Measurements from ENCODE around the gene LPGAT1. TPM values are rescaled to one million over a fixed set of nuclear protein-coding genes. Genes with fewer than 3 reads are reported as not detected.

Gene LPGAT1
- total and polyA plus RNA-seq, 3 donors from 2014 or later = 43.0 to 70.5 (median 44.1) TPM

- intact Hi-C loops (cut with DNase I; ENCODE audit: low total_unique reads) = no loop called here
These were observed 125.0 kb downstream of the LPGAT1 start for GRCh38 chr1:211705467-211706091.

DNA sequence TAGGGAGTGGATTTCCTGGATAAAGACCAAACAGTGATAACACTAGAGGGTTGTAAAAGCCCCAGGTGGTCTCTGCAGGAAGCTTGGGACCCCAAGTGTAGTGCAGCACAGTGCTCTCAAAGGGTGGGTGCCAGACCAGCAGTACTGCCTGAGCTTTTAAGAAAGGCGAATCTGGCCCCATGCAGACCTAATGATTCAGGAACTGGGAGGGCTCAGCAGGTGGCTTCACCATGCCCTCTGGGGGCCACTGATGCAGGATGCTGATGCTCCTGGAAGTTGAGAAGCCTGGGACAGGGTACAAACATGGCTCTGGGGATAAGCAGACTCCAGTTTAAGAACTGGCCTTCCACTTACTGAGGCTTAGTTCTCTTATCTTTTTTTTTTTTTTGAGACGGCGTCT lies 126.0 kb downstream of the LPGAT1 start:
- WGBS, 2 donors = 79 to 86% methylated on average over 3 of the region's 3 CpGs
- intact Hi-C loops (cut with DNase I; ENCODE audit: low total_unique reads) = no loop called here
- TF ChIP-seq POLR2A (IDR thresholded peaks at IDR 0.05) (no peak), CTCF (IDR thresholded peaks at IDR 0.05) (no peak)

More at GRCh38 chr1:211705467-211706091, 125.0 kb downstream of the LPGAT1 start:
- 54 to 67% methylated on average over 6 of the region's 6 CpGs for WGBS, 2 donors
- Histone ChIP-seq H3K36me3 (ENCODE audit: low read depth, missing control alignments) (no peaks in the 10 kb centered on the region), H3K27ac (no peak overlapping the region), H3K4me1 (peaks cover 5% of the 10 kb centered on the region), H3K9me3 (no peaks in the 10 kb centered on the region), H3K27me3 (no peaks in the 10 kb centered on the region), H3K4me3 (no peak overlapping the region)
- peak; percentile 41 for DNase-seq
- no peak for TF ChIP-seq POLR2A (IDR thresholded peaks at IDR 0.05)
- TF ChIP-seq CTCF (IDR thresholded peaks at IDR 0.05) = no peak

GRCh38 chr1:211703812-211704537 lies 126.6 kb downstream of the LPGAT1 start:
- peaks cover 5% of the 10 kb centered on the region for H3K4me1 ChIP-seq
- H3K9me3 ChIP-seq = no peaks in the 10 kb centered on the region
- intact Hi-C loops (cut with DNase I; ENCODE audit: low total_unique reads) = no loop called here
- no peaks in the 10 kb centered on the region for H3K36me3 ChIP-seq (ENCODE audit: low read depth, missing control alignments)
- WGBS, 2 donors = 72 to 87% methylated on average over 11 of the region's 11 CpGs
- no peak overlapping the region for H3K4me3 ChIP-seq
- no peak for DNase-seq
- TF ChIP-seq POLR2A (IDR thresholded peaks at IDR 0.05) = no peak
- no peak for TF ChIP-seq CTCF (IDR thresholded peaks at IDR 0.05)
- no peaks in the 10 kb centered on the region for H3K27me3 ChIP-seq
- H3K27ac ChIP-seq = no peak overlapping the region

More for the DNA sequence above, 126.0 kb downstream of the LPGAT1 start:
- Histone ChIP-seq H3K36me3 (ENCODE audit: low read depth, missing control alignments) (no peaks in the 10 kb centered on the region), H3K27ac (no peak overlapping the region), H3K4me1 (peaks cover 5% of the 10 kb centered on the region), H3K27me3 (no peaks in the 10 kb centered on the region), H3K9me3 (no peaks in the 10 kb centered on the region), H3K4me3 (no peak overlapping the region)
- no peak for DNase-seq

DNA sequence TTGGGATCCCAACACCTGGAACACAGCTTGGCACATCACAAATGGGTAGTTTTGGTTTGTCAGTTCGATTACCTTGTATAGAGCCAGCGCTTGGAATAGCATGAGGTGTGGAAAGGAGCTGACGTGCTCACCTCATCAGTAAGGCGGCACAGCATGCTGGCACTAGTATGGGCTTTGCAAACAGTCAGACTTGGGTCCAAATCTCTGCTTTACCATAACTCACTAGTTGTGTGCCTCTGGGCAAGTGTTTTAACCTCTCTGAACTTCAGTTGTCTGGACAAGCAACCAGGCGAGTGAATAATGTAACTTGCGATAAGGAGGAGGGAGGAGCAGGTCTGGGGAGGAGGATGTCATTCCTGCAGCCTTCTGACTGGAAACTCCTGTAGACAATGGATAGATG lies 128.8 kb downstream of the LPGAT1 start:
- intact Hi-C loops (cut with DNase I; ENCODE audit: low total_unique reads) = no loop called here
- no peak for DNase-seq
- TF ChIP-seq CTCF (IDR thresholded peaks at IDR 0.05) = no peak
- TF ChIP-seq POLR2A (IDR thresholded peaks at IDR 0.05) = no peak
- Histone ChIP-seq H3K36me3 (ENCODE audit: low read depth, missing control alignments) (no peaks in the 10 kb centered on the region), H3K27ac (no peak overlapping the region), H3K4me3 (no peak overlapping the region), H3K9me3 (no peaks in the 10 kb centered on the region), H3K27me3 (no peaks in the 10 kb centered on the region), H3K4me1 (peaks cover 10% of the 10 kb centered on the region)
- WGBS, 2 donors = 87 to 88% methylated on average over 6 of the region's 6 CpGs
